H54 (cell line): ENCODE measurements around the gene LPAR5.

Experiments
- DNase-seq: peaks from one replicate; pipeline ENCODE4 v3.0.0; 2011; ENCODE audit warnings: low spot score, mixed read lengths; ENCODE audit not compliant: insufficient read length
- FAIRE-seq: peaks from 3 replicates; lab custom pipeline; 2011; peaks lifted over from hg19 to GRCh38; lab: Jason Lieb, UNC
- POLR2A ChIP-seq: IDR thresholded peaks from 2 replicates; pipeline ENCODE4 v1.6.1; 2011; ENCODE audit warnings: low read depth, mild to moderate bottlenecking, low read length

The LPAR5 gene

DNA sequence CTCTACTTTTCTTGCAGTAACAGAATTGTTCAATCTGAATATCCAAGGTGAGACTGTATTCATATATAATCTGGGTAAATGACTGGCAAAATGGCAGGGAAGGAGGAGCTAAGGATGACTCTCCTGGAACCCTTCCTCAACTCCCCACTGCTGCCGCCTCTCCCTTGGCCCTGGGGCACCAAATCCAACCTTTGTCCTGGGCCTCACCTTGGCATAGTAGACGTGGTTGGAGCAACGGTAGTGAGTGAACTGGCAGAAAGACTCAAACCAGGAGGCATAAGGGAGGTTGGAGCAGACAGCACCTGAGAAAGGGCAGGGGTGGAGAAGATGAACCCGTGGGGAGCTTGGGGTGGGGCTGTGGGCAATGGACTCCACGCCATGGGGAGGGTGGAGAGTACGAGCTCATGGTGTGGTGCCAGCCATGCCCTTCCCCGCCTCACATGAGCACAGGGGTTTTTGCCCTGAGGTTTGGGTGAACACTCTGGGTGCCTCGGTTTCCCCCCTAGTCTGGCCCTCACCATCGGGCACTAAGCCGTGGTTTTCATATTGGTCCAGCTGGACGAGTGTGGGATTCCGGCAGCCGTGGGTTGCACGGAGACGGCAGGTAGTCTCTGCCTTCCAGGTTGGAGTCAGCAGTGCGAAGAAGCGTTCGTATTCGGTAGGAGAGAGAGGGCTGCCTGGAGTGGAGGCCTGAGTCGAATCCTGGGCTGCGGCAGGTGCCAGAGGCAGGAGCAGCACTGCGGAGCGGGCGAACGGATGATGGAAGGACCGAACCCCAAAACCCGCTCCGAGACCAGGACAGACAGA, 10.7 kb upstream of the LPAR5 start:
- no peak for DNase-seq
- no peak for TF ChIP-seq POLR2A
- no peak for FAIRE-seq

DNA sequence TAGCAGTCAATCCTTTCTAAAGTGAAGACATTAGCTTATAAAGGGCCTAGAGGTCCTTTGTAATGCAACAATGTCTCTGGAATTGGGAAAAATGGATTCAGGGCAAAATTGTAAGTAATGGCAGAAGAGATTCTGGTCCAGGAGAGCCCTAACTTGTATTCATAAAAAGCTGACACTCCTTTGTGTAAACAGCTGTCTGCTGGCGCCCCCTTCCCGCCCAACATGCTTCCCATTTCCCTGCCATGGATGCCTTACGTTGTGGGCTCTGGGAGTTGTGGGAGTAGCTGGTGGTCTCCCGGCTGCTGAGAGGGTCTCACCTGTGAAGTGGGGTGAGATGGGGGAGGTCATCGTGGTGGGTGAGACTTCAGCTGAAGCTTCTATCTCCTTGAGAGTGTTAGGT, 9.1 kb upstream of the LPAR5 start:
- no peak for DNase-seq

DNA sequence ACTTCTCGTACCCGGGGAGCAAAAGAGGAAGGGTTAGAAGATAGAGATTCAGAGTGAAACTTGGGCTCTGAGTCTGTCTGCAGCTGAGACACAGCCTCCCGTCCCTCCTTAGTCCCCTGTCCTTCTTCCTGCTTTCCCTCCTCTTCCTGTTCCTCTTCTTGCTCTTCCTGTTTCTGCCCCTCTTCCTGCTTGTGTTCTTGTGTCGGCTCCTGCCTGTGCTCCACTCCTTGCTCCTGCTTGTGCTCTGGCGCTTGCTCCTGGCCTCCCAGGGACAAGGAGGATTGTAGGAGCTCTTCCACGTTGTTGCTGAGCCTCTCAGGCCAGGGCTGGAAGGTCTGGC, 8.5 kb upstream of the LPAR5 start:
- FAIRE-seq (no peak), DNase-seq (no peak)

More for the DNA sequence above, 9.1 kb upstream of the LPAR5 start:
- no peak for TF ChIP-seq POLR2A
- FAIRE-seq: no peak

DNA sequence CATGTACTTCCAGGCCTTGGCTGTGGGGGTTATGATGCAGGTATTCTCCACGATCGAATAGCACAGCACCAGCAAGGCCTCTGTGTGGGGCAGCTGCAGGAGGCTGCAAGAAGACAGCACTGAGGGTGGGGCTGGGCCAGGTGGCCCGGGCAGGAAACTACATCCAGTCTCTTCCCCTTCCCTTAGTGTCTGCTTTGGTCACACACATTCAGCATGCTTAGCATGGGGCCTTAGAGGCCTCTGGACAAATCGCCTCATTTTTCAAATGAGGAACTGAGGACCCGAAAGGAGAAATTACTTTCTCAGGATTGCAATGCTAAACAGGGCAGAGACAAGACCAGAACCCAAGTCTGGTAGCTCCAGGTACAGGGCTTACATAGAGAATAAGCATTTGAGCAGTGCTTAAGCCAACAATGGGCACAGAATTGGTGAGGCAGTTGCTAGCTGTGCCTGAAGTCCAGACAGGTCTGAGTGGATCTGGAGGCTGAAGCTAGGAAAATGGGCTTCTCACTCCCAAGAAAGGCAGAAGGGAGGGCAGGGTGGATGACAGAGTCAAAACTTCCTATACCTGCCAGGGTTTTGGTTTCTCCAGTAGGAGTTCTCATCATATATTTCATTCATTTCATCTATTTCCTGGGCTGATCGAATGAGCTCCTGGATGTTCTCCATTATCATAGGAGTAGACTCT, 8.0 kb upstream of the LPAR5 start:
- TF ChIP-seq POLR2A: no peak
- DNase-seq (no peak), FAIRE-seq (no peak)

More for the DNA sequence above, 8.5 kb upstream of the LPAR5 start:
- no peak for TF ChIP-seq POLR2A

DNA sequence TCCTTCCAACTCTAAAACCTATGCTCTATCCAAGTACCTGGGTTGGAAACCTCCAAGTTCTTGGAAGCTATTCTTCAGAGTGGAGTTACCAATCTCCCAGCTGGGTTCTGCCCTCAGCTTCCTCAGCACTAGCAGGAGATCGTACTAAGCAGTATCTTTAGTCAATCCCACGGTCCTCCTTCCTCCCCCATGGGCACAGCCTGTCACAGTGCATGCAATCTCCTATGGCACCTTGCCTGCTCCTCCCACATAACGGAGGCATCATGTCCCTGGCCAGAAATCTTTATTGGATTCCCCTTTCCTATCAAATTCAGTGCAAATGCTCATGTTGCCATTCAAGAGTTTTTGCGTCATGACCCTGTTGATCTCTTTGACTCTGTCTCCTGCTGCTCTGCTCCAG, 5.4 kb upstream of the LPAR5 start:
- DNase-seq (no peak), FAIRE-seq (no peak)
- no peak for TF ChIP-seq POLR2A

DNA sequence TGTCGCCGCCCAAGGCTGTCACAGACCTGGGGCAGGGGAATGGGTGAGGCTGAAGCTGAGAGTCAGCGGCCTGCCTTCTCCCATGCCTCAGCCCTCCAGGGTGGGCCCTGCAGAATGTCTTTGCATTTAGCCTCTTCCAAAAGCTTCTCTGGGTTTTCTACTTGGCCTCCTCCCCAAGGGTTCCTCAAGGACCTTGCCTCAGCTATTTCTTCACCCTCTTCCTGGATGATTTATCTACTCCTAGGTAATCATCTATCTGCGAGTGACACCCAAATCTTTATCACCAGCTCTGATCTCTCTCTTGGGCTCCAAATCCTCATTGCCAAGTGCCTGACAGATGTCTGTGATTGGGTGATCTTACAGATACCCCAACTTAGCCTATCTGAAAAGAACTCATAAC, 4.7 kb upstream of the LPAR5 start:
- FAIRE-seq (no peak), DNase-seq (no peak)
- no peak for TF ChIP-seq POLR2A

DNA sequence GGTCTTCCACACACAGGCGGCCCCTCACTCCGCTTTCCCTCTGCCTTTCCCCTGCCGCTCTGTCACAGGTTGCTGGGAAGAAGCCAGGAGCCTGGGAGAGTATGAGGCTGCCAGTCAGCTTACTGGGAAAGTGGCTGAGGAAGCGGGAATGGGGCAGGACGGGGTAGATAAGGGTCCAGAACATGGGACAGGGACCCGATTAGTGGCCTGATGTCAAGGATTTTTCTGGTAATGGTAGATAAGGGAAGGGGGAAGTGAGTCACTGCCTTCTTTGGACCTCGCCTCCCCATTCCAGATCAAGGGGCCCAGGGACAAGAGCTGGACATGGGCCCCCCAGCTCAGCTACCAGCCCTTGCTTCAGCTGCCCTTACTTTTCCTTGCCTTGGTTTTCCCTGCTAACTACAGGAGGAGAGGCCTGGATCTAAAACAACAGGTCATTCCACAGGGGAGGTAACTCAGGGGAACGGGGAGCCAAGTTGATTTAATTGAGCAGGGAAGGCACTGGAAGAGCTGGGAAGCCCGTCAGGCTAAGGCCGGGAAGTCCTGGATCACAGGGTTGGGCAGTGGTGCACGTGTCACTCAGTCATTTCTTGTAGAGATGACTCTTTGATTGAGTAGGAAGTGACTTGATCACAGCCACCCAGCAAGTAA, 3.5 kb upstream of the LPAR5 start:
- DNase-seq (no peak), FAIRE-seq (no peak)
- TF ChIP-seq POLR2A: no peak

DNA sequence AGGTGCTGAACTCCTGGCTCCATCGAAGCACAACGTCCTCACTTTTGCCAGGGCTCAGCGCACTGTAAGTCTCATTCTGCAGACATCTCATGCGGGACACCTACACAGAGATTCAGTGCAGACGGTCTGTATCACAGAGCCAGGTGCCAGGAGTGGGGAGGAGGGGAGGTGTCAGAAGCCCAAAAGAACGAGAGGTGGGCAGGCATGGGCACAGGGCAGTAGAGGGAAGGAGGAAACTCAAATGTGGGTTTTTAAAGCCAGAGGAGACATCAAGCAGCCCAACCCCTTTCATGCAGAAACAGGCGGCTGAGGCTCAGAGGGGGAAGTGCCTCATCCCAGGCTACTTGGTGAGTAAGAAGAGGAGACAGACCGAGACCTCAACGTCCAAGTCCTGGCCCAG, 2.5 kb upstream of the LPAR5 start:
- TF ChIP-seq POLR2A: no peak
- FAIRE-seq (no peak), DNase-seq (no peak)

DNA sequence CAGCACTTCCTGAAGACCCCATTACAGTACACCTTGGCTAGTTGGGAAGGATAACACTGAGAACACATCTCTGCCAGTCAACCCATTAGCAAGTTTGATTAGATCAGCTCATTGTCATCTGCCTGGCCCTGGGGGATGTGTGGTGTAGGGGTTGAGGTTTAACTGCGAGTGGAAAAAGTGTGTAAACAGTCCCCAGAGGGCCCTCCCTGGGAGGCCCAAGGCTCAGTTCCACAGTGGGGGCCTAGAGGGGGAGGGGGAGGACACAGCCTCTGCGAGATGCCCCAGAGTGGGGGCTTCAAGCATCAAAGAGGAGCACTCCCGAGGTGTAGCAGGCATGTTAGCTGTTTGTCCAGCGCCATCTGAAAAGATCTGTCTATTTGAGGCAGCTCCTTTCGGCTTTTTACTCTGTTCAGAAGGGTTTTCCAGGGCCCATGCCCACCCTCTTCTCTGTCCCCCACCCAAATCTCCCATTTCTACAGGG, 344 bp downstream of the LPAR5 start:
- FAIRE-seq: no peak
- no peak for DNase-seq
- TF ChIP-seq POLR2A: no peak

DNA sequence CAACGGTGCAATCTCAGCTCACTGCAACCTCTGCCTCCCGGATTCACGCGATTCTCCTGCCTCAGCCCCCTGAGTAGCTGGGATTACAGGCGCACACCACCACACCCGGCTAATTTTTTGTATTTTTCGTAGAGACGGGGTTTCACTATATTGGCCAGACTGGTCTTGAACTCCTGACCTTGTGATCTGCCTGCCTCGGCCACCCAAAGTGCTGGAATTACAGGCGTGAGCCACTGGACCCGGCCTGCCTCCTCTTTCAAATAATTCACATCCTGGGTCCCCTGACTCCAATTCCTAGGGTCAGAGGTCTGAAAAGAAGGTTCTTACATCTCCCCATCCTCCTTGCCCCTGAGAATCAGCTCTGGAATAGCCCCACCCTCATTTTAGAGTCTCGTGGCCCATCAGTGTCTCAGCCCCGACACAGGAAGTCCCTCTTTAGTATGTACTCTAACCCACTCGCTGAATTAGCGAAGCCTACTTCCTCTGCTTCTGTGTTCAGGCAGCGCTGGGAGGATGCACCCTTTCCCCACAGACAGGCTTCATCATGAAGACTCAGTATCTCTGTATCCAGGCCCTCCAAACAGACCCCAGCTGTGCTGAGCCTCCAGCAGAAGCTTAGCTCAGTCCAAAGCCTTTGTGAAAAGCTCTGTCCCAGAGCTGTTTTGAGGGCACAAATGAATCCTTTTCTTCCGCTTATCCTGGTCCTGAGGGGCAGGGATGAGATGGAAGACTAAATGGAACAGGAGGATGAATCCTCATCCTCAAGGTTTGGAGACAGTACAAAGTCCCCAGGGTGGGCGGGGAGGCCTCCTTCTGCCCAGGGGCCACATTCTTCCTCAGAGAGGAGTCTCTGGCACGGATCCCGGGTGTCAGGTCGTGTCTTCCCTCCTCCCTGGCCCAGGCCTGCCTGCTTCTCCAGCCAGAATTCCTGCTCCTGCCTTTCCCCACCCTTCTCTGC, 3.5 kb downstream of the LPAR5 start:
- DNase-seq: no peak
- TF ChIP-seq POLR2A: no peak
- no peak for FAIRE-seq

DNA sequence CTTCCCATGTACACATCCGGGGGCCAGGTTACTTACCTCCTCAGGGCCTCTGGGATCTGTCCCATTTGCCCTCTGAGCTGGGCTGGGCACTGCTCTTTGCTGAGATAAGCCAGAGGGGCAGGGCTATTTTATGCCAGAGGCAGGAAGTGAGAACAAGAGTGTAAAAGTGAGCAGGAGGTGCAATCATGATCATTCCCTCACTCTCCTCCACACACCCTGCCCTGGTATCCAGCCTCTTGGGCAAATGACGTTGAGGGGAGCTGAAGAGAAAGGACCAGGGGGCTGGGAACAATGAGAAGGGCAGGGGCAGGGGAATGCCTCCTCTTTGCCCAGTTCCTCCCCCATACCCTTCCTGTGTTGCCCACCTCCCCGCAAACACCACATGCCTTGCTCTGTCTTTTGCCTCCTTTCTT, 4.2 kb downstream of the LPAR5 start:
- FAIRE-seq: no peak
- DNase-seq: no peak
- no peak for TF ChIP-seq POLR2A

DNA sequence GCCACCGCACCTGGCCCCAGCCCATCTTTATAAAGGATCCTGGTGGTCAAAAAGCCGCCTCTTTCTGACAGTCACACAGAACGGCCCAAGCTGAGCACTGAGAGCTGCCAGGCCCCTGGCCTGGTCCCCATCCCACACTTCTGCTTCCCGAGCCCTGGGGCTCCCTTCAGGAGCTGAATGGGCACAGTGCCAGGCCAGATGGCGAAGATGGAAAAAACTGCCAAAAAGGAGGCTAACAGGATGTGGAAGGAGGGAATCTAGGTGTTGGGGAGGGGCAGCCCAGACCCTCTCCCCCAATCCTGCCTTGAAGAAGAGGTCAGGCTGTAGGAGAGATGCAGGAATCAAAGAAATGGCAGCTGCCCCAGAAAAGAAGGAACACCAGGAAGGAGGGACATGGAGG, 5.0 kb downstream of the LPAR5 start:
- FAIRE-seq: no peak
- DNase-seq: no peak
- TF ChIP-seq POLR2A: no peak

DNA sequence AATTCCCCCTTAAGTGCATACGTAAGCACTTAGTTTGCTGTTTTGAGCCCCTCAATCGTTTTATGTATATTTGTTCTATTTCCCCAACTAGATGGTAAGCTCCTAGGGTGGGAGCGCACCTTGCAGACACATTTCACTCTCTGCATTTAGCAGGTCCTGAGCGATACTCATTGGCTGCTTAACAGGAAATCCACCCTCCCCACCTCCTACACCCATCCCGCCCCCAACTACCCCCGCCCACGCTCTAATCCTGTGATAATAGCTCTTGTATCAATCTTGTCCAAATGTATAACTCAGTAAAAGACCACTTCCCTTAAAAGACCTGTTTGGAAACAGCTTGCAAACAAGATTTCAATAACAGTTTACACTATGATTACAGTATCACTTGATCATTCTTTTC, 8.1 kb downstream of the LPAR5 start:
- no peak for TF ChIP-seq POLR2A
- FAIRE-seq (no peak), DNase-seq (peak; percentile 48)
